ENCODE measurements around the gene FICD. TPM values are rescaled to one million over a fixed set of nuclear protein-coding genes. Genes with fewer than 3 reads are reported as not detected.

Gene FICD
- total RNA-seq, 1 experiment from 2014 or later: 10.1 TPM

DNA sequence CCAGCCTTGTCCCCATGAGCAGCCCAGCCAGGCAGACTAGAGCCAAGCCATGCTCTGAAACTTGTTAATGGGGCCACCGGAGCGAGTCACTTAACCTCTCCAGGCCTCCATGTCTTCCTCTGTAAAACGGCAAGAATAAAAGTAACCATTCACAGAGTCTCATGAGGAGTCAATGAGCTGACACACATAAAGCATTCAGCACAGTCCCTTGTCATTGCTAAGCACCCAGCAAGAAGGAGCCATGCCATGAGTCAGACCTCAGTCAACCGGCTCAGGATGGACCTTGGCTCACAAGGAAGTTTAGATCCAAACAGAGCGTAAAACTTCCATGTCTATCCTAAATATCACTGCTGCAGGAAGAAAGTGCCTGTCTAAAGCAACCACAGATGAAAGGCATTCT is 10.6 kb downstream of the FICD start:
- DNase-seq (ENCODE audit: low read depth, low spot score): no peak
- ChIA-PET POLR2A (no interaction called here), CTCF (no interaction called here)
- peak; percentile 44; the same call in 1 of the 2 replicates for ATAC-seq
- no peaks in the 10 kb centered on the region for H3K9me3 ChIP-seq (ENCODE audit: control insufficient read depth, insufficient read depth, low read depth, low read length)
- no peaks in the 10 kb centered on the region for H3K4me1 ChIP-seq (ENCODE audit: control insufficient read depth, insufficient read depth, low read length)
- intact Hi-C loops (cut with micrococcal nuclease; ENCODE audit: unreplicated experiment): no loop called here
- H3K27ac ChIP-seq (ENCODE audit: low read length): no peak overlapping the region
- in situ Hi-C loops (cut with HindIII; ENCODE audit: low pct_unique_long_range_greater_than_20kb, low sequenced_read_pairs): no loop called here
- peaks cover 41% of the 10 kb centered on the region for H3K36me3 ChIP-seq (ENCODE audit: control insufficient read depth, insufficient read depth, low read length)
- TF ChIP-seq TCF7L2 (IDR thresholded peaks at IDR 0.05; ENCODE audit: low read depth, low read length) (no peak), SIN3A (IDR thresholded peaks at IDR 0.05; ENCODE audit: borderline replicate concordance, insufficient read depth, low read depth, low read length) (no peak), POLR2AphosphoS5 (IDR thresholded peaks at IDR 0.05; ENCODE audit: low read depth, low read length) (no peak)
- TF ChIP-seq, protein P1, sequence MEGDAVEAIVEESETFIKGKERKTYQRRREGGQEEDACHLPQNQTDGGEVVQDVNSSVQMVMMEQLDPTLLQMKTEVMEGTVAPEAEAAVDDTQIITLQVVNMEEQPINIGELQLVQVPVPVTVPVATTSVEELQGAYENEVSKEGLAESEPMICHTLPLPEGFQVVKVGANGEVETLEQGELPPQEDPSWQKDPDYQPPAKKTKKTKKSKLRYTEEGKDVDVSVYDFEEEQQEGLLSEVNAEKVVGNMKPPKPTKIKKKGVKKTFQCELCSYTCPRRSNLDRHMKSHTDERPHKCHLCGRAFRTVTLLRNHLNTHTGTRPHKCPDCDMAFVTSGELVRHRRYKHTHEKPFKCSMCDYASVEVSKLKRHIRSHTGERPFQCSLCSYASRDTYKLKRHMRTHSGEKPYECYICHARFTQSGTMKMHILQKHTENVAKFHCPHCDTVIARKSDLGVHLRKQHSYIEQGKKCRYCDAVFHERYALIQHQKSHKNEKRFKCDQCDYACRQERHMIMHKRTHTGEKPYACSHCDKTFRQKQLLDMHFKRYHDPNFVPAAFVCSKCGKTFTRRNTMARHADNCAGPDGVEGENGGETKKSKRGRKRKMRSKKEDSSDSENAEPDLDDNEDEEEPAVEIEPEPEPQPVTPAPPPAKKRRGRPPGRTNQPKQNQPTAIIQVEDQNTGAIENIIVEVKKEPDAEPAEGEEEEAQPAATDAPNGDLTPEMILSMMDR (IDR thresholded peaks at IDR 0.05): no peak
- no peak overlapping the region for H3K4me3 ChIP-seq (ENCODE audit: low read depth in 2 of 2, low read length in 2 of 2)
- no peaks in the 10 kb centered on the region for H3K27me3 ChIP-seq (ENCODE audit: control insufficient read depth, insufficient read depth, low read length)
- BruUV-seq (replicated peaks): no TSS peak

DNA sequence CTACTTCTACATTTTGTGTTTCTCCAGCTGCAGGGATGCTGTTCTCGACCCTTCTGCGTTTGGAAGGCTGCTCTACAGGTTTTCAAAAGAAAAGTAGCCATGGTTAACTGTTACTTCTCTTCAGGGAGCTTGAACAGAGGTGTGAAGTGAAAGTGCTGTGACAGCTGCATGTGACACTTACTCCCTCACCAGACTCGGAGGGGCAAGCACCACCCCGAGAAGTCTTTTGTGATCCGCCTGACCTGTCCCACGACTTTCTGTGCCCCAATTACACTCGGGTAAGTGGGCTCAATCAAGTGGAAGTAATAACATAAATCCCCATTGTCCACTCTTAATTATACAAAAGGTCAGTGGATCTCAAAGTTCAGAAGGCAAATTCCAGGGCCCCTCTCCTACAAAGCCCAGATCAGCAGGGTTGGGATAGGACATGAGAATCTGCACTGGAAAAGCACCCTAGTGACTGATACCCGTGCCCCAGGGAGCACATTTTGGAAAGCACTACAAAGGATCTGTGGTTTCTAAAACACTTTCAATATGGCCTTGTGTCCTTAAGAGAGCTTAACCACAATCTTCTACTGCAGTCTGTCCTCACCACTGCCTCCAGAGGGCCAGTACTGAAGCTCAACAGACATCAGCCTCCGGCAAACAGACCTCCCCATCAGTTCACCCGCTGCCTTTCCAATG is 11.5 kb downstream of the FICD start:
- no peak for TF ChIP-seq SIN3A (IDR thresholded peaks at IDR 0.05; ENCODE audit: borderline replicate concordance, insufficient read depth, low read depth, low read length)
- TF ChIP-seq POLR2AphosphoS5 (IDR thresholded peaks at IDR 0.05; ENCODE audit: low read depth, low read length): no peak
- TF ChIP-seq, protein P1 (IDR thresholded peaks at IDR 0.05): no peak
- TF ChIP-seq, protein P2, sequence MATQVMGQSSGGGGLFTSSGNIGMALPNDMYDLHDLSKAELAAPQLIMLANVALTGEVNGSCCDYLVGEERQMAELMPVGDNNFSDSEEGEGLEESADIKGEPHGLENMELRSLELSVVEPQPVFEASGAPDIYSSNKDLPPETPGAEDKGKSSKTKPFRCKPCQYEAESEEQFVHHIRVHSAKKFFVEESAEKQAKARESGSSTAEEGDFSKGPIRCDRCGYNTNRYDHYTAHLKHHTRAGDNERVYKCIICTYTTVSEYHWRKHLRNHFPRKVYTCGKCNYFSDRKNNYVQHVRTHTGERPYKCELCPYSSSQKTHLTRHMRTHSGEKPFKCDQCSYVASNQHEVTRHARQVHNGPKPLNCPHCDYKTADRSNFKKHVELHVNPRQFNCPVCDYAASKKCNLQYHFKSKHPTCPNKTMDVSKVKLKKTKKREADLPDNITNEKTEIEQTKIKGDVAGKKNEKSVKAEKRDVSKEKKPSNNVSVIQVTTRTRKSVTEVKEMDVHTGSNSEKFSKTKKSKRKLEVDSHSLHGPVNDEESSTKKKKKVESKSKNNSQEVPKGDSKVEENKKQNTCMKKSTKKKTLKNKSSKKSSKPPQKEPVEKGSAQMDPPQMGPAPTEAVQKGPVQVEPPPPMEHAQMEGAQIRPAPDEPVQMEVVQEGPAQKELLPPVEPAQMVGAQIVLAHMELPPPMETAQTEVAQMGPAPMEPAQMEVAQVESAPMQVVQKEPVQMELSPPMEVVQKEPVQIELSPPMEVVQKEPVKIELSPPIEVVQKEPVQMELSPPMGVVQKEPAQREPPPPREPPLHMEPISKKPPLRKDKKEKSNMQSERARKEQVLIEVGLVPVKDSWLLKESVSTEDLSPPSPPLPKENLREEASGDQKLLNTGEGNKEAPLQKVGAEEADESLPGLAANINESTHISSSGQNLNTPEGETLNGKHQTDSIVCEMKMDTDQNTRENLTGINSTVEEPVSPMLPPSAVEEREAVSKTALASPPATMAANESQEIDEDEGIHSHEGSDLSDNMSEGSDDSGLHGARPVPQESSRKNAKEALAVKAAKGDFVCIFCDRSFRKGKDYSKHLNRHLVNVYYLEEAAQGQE (IDR thresholded peaks at IDR 0.05; ENCODE audit: insufficient read depth in 1 of 2, low read depth in 2 of 2, low read length in 1 of 2): no peak
- no peak for TF ChIP-seq TCF7L2 (IDR thresholded peaks at IDR 0.05; ENCODE audit: low read depth, low read length)
- no peak for DNase-seq (ENCODE audit: low read depth, low spot score)
- Histone ChIP-seq H3K36me3 (ENCODE audit: control insufficient read depth, insufficient read depth, low read length) (peaks cover 35% of the 10 kb centered on the region), H3K9me3 (ENCODE audit: control insufficient read depth, insufficient read depth, low read depth, low read length) (no peaks in the 10 kb centered on the region), H3K27ac (ENCODE audit: low read length) (no peak overlapping the region), H3K4me3 (ENCODE audit: low read depth in 2 of 2, low read length in 2 of 2) (no peak overlapping the region), H3K4me1 (ENCODE audit: control insufficient read depth, insufficient read depth, low read length) (no peaks in the 10 kb centered on the region), H3K27me3 (ENCODE audit: control insufficient read depth, insufficient read depth, low read length) (no peaks in the 10 kb centered on the region)
- intact Hi-C loops (cut with micrococcal nuclease; ENCODE audit: unreplicated experiment) (no loop called here), in situ Hi-C loops (cut with HindIII; ENCODE audit: low pct_unique_long_range_greater_than_20kb, low sequenced_read_pairs) (no loop called here)
- no TSS peak for BruUV-seq (replicated peaks)
- ATAC-seq: peak; percentile 65; the same call in 1 of the 2 replicates
- CTCF ChIA-PET: no interaction called here
- POLR2A ChIA-PET: no interaction called here
